Natural killer cell treated with Interleukin-12 subunit alpha and Interleukin-12 subunit beta and Interleukin-15 and Interleukin-18, amount 100 ng/mL, for 72 hours (primary cell): ENCODE data around the gene NMS. TPM values are rescaled to one million over a fixed set of nuclear protein-coding genes. Genes with fewer than 3 reads are reported as not detected.
"Not testable (repeated sequence)": the region's sequence is repeated elsewhere in the genome, so short reads cannot be mapped to it uniquely, and the experiment has no call there.

Experiments
- ATAC-seq, 2 donors: fragments of 150-1000 bp; cut with Tn5 transposase in 1 of 2; sonication (Bioruptor Pico), chemical (Tn5 transposase) in 1 of 2; 2 replicates each; pipeline ENCODE4 v1.10.0; 2021
- DNase-seq: peaks from one replicate; pipeline ENCODE4 v3.0.0; 2022; ENCODE audit warnings: low spot score
- H3K27ac Mint-ChIP-seq, 2 donors: 1 replicate in 1 of 2; 2 replicates in 1 of 2; pipeline ENCODE4 v1.8.0; 2022; ENCODE audit warnings: mixed read lengths in 2 of 2, mild to moderate bottlenecking in 1 of 2, moderate library complexity in 1 of 2
- H3K27me3 Mint-ChIP-seq, 2 donors: 1 replicate in 1 of 2; 2 replicates in 1 of 2; pipeline ENCODE4 v1.8.0; 2022; ENCODE audit warnings: mixed read lengths in 2 of 2
- H3K36me3 Mint-ChIP-seq: one replicate; pipeline ENCODE4 v1.8.0; 2022; ENCODE audit warnings: mixed read lengths
- H3K4me1 Mint-ChIP-seq, 2 donors: 1 replicate in 1 of 2; 2 replicates in 1 of 2; pipeline ENCODE4 v1.8.0; 2022; ENCODE audit warnings: low read depth in 2 of 2, mixed read lengths in 2 of 2, mild to moderate bottlenecking in 1 of 2
- H3K4me3 Mint-ChIP-seq: one replicate; pipeline ENCODE4 v1.8.0; 2022; ENCODE audit warnings: mixed read lengths
- H3K9me3 Mint-ChIP-seq: 2 replicates; pipeline ENCODE4 v1.8.0; 2022; ENCODE audit warnings: mixed read lengths
- total RNA-seq, 2 donors: library from RNA; stranded (reverse); gene quantifications; one replicate each; pipeline ENCODE4 v1.2.3, GENCODE V29; 2022

The NMS gene
- total RNA-seq, 2 donors from 2014 or later = not detected

DNA sequence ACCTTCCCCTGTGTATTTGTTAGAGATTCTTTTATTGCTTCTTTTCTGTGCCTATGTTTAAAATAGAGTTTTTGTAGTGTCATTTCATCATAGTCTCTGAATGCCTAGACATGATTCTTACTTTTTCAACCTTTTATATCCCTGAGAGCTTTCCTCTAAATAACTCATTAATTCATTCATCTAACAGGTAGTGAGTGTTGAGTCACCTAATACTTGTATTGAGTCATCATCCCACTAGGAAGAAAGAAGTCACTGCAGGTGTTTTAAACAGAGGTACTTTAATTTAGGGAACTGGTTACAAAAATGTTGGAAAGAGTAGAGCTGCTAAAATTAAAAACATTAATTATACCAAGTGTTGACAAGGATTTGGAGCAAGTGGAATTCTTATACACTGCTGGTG lies 18.5 kb upstream of the NMS start:
- no peaks in the 10 kb centered on the region for H3K4me1 Mint-ChIP-seq
- H3K27ac Mint-ChIP-seq = no peak overlapping the region
- H3K36me3 Mint-ChIP-seq = no peaks in the 10 kb centered on the region
- no peak overlapping the region for H3K4me3 Mint-ChIP-seq
- ATAC-seq (no peak), DNase-seq (no peak)
- H3K27me3 Mint-ChIP-seq = peaks cover 0 to 5% of the 10 kb centered on the region in 2 donors
- H3K9me3 Mint-ChIP-seq = no peaks in the 10 kb centered on the region

DNA sequence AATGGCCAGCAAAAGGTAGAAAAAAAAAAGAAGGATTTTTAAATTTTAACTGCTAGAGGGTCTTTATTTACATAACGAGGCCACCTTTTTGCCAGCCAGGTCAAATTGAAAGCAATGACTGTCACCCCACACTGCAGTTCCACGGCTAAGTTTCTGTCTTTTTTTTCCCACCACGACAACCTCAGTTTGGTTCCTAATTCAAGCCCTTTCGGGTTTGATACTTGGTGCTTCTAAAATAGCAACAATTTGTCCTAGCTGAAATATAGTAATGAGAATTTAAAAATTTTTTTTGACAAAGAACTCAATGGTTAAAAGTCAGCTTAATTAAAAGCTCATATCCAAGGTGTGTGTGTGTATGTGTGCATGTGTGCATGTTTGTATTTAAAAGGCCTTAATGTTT lies 16.4 kb upstream of the NMS start:
- Mint-ChIP-seq H3K4me3 (no peak overlapping the region), H3K9me3 (no peaks in the 10 kb centered on the region), H3K36me3 (no peaks in the 10 kb centered on the region), H3K27ac (no peak overlapping the region), H3K4me1 (no peaks in the 10 kb centered on the region), H3K27me3 (peaks cover 0 to 5% of the 10 kb centered on the region in 2 donors)
- DNase-seq (no peak), ATAC-seq (no peak)

DNA sequence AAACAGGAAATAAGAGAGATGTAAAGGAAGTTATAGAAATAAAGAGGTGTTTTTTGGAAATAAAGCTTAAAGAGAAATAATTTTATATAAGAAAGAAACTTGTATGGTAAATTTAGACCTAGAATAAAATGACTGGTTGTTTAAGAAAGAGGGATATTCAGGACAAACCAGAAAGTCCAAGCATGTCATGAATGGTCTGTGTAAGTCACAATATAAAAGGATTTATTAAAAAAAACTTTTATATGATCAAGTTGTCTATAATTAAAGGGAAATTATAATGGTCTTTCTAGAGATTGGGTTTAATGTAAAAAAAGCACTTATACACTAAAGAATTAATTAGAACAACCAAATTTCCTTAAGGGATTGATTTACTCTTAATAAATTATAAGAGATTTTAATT lies 13.9 kb upstream of the NMS start:
- not testable (repeated sequence) for H3K4me1 Mint-ChIP-seq, H3K4me3 Mint-ChIP-seq, H3K9me3 Mint-ChIP-seq, H3K36me3 Mint-ChIP-seq, ATAC-seq, DNase-seq, H3K27ac Mint-ChIP-seq
- H3K27me3 Mint-ChIP-seq = peaks cover 16 to 17% of the 10 kb centered on the region in 2 donors

DNA sequence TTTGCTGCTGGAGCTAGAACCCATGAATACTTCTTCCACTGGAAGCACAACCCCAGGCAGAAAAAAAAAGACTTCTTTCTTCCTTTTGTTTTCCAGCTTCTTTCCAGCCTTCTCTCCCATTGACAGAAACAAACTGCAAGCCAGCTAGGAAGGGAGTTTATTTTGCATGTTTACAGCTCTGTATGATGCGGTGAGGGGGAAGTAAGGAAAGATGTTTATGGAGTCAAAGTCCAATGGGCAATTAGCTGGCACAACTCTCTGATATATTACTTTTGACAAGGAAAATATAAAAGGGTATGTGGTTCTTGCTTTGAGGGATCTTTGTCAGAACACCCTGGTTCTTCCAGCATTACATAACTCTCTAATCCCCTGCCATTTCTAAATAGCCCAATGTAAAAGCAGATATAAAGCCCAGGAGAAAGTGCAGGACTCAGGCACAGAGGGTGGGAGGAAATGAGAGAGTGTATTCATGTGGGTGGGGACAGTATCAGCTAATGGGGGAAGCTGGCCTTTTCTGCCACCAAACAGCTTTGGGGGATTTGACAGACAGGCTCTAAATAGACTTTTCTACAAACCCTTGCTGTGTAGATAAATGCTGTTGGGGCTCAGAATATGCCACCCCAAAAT lies 9.3 kb upstream of the NMS start:
- Mint-ChIP-seq H3K4me1 (no peaks in the 10 kb centered on the region), H3K4me3 (no peak overlapping the region), H3K9me3 (no peaks in the 10 kb centered on the region), H3K27ac (no peak overlapping the region), H3K36me3 (peaks cover 4% of the 10 kb centered on the region), H3K27me3 (peaks cover 15 to 25% of the 10 kb centered on the region in 2 donors)
- no peak for ATAC-seq
- DNase-seq = no peak

DNA sequence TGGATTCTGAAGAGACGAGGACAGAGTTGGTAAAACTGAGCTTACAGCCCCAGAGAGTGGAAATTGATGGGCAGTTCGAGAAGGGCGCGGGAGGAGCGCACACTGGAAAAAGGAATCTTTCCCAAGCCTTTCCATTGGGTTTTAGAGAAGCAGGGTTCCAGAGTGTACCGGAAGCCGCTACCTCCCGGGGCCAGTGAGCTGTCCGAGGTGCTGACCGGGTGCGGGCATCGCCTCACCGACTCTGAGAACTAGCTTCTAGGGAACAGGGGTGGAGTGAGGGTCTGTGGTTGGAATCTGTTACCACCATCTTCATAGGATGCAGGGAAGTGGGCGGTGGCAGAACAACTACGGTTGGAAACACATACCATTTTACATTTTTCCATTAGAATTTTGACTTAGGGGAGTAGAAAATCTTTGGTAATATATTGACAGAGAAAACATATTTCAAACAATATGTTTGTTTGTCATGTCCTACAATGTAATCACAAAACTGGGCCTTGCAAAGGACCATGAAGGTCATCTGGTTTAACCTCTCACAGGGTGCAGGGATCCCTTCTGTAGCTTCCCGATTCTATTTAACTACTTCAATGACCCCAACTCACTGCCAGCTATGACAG lies 724 bp downstream of the NMS start:
- Mint-ChIP-seq H3K4me3 (no peak overlapping the region), H3K9me3 (no peaks in the 10 kb centered on the region), H3K4me1 (no peaks in the 10 kb centered on the region), H3K27ac (no peak overlapping the region), H3K27me3 (peaks cover 8 to 25% of the 10 kb centered on the region in 2 donors), H3K36me3 (no peaks in the 10 kb centered on the region)
- DNase-seq (no peak), ATAC-seq (peak in 1 of 2 donors; percentile 15)

DNA sequence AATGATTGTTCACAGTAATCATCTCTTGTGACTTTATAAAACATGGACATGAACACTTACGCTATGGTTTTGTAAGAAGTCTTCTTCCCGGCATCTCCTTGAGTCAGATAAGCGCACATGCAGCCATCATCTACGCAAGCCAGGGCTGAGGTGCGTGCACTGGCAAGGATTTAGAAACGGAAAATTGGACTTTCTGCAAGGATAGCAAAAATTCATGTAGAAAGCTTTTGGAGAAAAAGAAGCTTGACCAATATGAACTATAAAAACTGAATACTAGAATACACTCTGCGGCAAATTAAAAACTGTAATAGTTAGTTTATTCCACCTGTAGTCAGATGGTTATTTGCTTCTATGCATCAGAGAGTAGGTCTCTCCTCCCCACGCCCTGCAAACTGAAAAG lies 6.3 kb downstream of the NMS start:
- Mint-ChIP-seq H3K9me3 (no peaks in the 10 kb centered on the region), H3K27me3 (peaks cover 11 to 30% of the 10 kb centered on the region in 2 donors), H3K4me1 (no peaks in the 10 kb centered on the region), H3K36me3 (no peaks in the 10 kb centered on the region), H3K27ac (no peak overlapping the region), H3K4me3 (no peak overlapping the region)
- DNase-seq = no peak
- ATAC-seq = no peak

DNA sequence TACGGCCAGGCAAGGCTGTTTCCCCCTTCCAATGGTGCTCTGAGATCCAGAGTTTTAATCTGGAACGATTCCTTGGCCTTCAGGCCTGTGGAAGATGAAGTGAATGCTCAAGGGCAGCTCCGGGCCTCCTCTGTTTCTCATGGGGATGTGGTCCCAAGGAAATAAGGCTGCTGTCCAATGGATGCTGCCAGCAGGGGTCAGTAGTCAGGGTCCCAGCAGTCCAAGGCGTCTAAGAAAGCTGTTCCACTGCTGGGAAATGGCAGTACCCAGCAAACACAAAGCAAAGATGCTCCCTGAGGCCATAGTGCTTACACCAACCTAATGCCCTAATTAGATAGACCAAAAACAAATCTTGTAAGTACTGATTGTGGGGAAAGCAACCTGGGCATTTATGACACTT lies 12.5 kb downstream of the NMS start:
- no peak for ATAC-seq

DNA sequence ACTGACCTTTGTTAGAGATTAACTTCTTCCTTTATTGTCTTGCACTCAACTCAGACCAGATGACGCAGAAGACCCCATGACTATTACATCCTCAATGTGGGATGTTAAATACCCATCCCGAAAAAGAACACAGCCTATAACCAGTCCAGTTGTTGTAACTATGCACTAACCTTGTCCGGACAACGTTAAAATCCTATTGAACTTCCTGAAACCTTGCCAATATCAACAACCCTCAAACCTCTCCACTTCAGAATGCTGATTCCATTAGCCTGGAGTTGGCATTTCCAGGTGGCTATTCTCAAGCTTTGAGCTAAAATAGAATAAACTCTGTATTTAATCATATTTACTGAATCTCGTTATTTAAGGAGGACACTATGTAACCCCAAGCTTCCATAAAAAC lies 13.6 kb downstream of the NMS start:
- ATAC-seq = no peak
- Mint-ChIP-seq H3K27me3 (peaks cover 6 to 8% of the 10 kb centered on the region in 2 donors), H3K4me1 (no peaks in the 10 kb centered on the region), H3K36me3 (no peaks in the 10 kb centered on the region), H3K4me3 (no peak overlapping the region), H3K27ac (no peak overlapping the region), H3K9me3 (no peaks in the 10 kb centered on the region)
- DNase-seq = no peak

More for the DNA sequence above, 12.5 kb downstream of the NMS start:
- no peaks in the 10 kb centered on the region for H3K36me3 Mint-ChIP-seq
- peaks cover 12 to 16% of the 10 kb centered on the region in 2 donors for H3K27me3 Mint-ChIP-seq
- H3K4me3 Mint-ChIP-seq = no peak overlapping the region
- no peaks in the 10 kb centered on the region for H3K9me3 Mint-ChIP-seq
- H3K4me1 Mint-ChIP-seq = no peaks in the 10 kb centered on the region
- no peak overlapping the region for H3K27ac Mint-ChIP-seq
- DNase-seq = no peak

DNA sequence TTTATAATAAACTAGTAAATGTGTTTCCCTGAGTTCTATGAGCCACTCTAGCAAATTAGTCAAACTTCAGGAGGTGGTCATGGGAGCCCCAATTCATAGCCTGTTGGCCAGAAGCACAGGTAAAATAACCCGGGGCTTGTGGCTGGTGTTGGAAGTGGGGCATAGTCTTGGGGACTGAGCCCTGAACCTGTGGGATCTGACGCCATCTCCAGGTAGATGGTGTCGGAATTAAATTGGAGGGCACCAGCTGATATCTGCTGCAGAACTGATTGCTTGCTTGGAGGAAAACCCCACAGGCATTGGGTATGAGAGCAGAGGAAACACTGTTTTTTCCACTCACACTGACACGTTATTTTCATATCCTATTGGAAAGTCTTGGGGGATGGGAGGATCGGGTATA lies 14.1 kb downstream of the NMS start:
- H3K4me3 Mint-ChIP-seq = no peak overlapping the region
- H3K4me1 Mint-ChIP-seq = no peaks in the 10 kb centered on the region
- H3K27me3 Mint-ChIP-seq = peaks cover 6% of the 10 kb centered on the region in 2 donors
- no peak for ATAC-seq
- H3K36me3 Mint-ChIP-seq = no peaks in the 10 kb centered on the region
- H3K27ac Mint-ChIP-seq = no peak overlapping the region
- DNase-seq = no peak
- H3K9me3 Mint-ChIP-seq = no peaks in the 10 kb centered on the region

DNA sequence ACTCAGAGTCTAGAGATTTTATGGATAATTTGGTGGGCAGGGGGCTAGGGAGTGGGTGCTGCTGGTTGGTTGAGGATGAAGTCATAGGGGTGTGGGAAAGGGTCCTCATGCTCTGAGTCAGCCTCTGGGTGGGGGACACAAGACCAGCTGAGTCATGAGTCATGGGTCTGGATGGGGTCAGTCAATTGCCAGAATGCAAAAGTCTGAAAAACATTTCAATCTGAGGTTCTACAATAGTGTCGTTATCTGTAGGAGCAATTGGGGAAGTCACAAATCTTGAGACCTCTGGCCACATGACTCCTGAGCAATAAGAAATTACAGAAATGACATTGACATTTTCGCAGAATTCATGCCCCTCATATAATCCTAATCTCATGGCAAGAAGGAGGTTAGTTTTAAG lies 15.1 kb downstream of the NMS start:
- Mint-ChIP-seq H3K27ac (no peak overlapping the region), H3K4me1 (no peaks in the 10 kb centered on the region), H3K9me3 (no peaks in the 10 kb centered on the region), H3K27me3 (peaks cover 4 to 11% of the 10 kb centered on the region in 2 donors), H3K4me3 (no peak overlapping the region), H3K36me3 (no peaks in the 10 kb centered on the region)
- DNase-seq = no peak
- no peak for ATAC-seq

DNA sequence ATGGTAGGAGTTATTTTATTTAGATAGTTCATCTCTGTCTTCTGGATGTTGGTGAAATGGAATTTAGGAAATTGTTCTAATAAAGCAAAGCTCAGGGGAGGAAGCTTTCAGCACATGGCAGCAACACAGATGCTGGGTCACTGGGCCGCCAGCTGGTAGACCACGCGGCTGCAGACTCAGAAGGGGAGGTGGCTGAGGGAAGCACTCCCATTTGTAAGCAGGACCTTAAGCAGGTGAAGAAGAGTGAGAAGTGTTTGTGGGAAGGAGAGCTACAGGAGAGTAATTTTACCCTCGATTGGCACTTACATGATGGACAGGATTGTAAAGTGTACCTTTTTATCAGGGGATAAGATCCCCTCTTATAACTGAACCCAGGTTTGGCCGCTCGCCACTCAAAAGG lies 24.4 kb downstream of the NMS start:
- no peaks in the 10 kb centered on the region for H3K9me3 Mint-ChIP-seq
- no peak overlapping the region for H3K27ac Mint-ChIP-seq
- ATAC-seq (no peak), DNase-seq (no peak)
- H3K27me3 Mint-ChIP-seq = peaks cover 16 to 33% of the 10 kb centered on the region in 2 donors
- H3K4me3 Mint-ChIP-seq = no peak overlapping the region
- no peaks in the 10 kb centered on the region for H3K36me3 Mint-ChIP-seq
- no peaks in the 10 kb centered on the region for H3K4me1 Mint-ChIP-seq

DNA sequence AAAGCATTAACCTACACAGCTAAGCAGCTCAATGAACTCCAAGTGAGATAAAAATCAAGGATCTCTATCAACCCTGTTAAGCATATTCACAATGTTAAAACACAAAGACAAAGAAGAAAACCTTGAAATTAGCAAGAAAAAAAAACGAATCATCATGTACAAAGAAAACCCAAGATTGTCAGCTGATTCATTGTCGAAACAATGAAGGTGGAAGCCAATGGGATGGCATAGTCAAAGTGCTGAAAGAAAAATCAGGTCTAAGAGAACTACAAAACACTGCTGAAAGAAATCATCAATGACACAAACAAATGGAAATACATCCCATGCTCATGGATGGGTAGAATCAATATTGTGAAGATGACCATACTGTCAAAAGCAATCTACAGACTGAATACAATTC lies 32.5 kb downstream of the NMS start:
- DNase-seq = no peak
- H3K4me3 Mint-ChIP-seq = no peak overlapping the region
- H3K27ac Mint-ChIP-seq = no peak overlapping the region
- H3K4me1 Mint-ChIP-seq = no peaks in the 10 kb centered on the region
- peaks cover 26 to 53% of the 10 kb centered on the region in 2 donors for H3K27me3 Mint-ChIP-seq
- no peak for ATAC-seq
- H3K36me3 Mint-ChIP-seq = peaks cover 25% of the 10 kb centered on the region
- peaks cover 5% of the 10 kb centered on the region for H3K9me3 Mint-ChIP-seq

DNA sequence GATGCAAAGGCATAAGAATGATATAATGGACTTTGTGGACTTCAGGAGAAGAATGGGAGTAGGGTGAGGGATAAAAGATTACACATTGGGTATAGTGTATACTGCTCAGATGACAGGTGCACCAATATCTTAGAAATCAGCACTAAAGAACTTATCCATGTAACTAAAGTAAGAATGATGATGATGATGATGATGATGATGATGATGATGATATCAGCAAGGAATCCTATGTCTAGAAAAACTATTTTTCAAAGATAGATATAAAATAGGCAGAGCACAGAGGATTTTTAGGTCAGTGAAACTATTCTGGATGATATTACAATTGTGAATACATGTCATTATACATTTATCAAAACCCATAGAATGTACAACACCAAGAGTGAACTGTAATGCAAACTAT lies 34.3 kb downstream of the NMS start:
- Mint-ChIP-seq H3K4me1 (no peaks in the 10 kb centered on the region), H3K9me3 (peaks cover 5% of the 10 kb centered on the region), H3K36me3 (peaks cover 34% of the 10 kb centered on the region), H3K27ac (no peak overlapping the region), H3K4me3 (no peak overlapping the region), H3K27me3 (peaks cover 26 to 64% of the 10 kb centered on the region in 2 donors)
- ATAC-seq (no peak), DNase-seq (no peak)

DNA sequence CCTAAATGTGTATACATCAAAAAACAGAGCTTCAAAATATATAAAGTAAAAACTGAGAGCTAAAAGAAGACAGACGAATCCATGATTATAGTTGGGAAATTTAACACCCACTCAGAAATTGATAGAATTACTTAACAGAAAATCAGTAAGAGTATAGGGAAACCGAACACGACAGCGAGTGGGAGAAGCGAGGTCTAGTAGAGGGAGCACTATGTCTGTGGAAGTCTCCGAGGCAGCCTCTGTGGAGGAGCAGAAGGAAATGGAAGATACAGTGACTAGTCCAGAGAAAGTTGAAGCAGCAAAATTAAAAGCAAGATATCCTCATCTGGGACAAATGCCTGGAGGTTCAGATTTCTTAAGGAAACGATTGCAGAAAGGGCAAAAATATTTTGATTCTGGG lies 38.8 kb downstream of the NMS start:
- H3K27ac Mint-ChIP-seq = no peak overlapping the region
- DNase-seq (no peak), ATAC-seq (no peak)
- peaks cover 16% of the 10 kb centered on the region for H3K36me3 Mint-ChIP-seq
- H3K4me3 Mint-ChIP-seq = no peak overlapping the region
- H3K9me3 Mint-ChIP-seq = no peaks in the 10 kb centered on the region
- H3K4me1 Mint-ChIP-seq = no peaks in the 10 kb centered on the region
- peaks cover 13 to 32% of the 10 kb centered on the region in 2 donors for H3K27me3 Mint-ChIP-seq

DNA sequence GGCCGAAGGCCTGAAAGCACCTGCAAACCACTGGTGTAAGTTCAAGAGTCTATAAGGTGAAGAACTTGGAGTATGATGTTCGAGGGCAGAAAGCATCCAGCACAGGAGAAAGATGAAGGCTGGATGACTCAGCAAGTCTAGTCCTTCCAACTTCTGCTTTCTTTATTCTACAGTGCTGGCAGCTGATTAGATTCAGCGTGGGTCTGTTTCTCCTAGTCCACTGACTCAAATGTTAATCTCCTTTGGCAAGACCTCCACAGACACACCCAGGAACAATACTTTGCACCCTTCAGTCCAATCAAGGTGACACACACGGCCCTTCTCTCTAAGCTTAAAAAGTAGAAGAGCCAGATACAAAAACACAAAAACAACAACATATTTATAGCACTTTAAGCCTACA lies 43.4 kb downstream of the NMS start:
- Mint-ChIP-seq H3K36me3 (peaks cover under 1% of the 10 kb centered on the region), H3K9me3 (no peaks in the 10 kb centered on the region), H3K4me1 (no peaks in the 10 kb centered on the region), H3K27ac (no peak overlapping the region), H3K27me3 (peaks cover 3 to 4% of the 10 kb centered on the region in 2 donors), H3K4me3 (no peak overlapping the region)
- ATAC-seq (no peak), DNase-seq (no peak)
